ENCODE measurements around the gene RSPH6A.

The RSPH6A gene

DNA sequence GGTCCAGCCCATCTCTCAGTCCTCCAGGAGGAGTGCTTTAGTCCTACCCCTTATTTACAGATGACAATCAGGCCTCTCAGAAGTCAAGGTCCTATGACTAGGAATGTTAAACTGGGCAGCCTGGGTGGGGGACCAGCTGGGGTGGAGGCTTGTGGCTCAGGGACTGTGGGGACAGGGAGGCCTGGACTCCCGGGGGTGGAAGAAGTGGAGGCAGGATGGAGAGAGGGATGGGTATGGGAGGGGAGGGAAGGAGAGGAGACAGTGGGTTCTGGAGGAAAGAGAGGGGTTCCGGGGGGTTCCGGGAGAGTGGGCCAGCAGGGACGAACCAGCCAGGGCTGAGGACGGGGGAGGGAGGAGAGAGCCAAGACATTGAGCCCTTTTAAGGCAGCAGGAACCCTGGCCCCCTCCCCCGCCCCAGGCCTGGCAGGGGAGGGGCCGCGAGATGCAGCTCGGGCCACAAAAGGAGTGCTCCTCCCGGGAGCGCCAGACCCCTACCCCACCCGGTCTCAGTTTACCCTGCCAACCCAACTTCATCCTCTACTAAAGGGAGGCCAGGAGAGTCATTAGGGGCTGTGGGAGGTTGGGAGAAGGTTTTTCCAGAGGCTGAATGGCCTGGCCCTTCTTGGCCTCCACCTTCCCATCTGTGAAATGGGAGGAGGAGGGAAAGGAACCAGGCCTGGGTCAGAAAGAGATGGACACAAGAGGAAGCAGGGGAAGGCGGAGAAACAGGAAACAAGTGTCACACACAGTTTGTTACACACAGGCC is 34.5 kb downstream of the RSPH6A start:
- DNase-seq (ENCODE audit: low spot score), result no peak

DNA sequence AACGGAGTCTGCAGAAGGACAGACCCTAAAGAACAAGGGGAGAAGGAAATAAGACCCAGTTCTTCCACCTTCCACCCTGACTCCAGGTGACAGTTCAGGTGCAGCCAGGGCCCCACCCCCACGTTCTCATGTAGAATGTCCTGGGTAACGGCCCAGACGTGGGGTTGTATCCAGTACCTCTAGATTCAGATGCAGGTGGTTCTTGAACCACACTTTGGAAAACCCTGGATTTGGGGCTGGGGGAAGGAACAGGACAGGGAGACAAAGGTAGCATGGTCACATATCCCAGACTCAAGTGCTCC is 35.0 kb downstream of the RSPH6A start:
- no peak for DNase-seq (ENCODE audit: low spot score)

DNA sequence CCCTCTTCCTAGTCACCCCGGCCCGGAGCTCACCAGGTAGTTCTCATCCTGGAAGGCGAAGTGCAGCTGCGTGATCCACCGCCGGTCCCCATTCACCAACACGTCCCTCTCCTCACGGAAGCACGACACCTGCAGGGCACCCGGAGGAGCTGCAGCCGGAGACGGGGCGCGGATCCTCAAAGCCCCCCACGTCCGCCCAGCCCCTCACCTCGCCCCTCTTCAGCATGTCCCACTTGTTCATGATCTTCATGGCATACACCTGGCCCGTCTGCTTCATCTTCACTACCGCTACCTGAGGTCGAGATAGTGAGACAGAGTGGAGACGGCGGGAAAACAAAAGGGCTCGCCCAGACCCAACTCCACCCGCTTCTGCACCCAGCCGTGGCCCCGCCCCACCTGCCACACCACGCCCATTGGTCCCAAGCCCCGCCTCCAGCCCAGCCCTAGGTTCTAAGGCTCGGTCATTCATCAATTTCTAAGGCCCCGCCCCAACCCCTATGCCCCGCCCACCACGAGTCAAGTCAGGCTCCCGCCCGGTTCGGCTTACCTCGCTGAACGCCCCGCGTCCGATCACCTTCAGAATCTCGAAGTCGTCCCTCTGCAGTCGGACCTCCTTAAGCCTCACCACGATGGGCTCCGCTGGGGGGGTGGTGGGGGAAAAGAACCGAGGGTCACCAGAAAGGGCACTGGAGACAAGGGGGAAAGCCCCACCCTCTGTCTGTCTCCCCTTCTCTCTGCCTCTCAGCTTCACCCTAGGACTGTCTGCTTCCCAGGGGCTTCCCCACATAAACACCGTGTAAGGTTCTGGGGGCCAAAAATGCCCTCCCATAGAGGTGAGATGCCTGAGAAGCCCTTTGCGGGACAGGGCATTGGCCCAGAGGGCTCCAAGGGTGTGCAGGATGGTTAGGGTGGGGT is 35.6 kb downstream of the RSPH6A start:
- no peak for DNase-seq (ENCODE audit: low spot score)

DNA sequence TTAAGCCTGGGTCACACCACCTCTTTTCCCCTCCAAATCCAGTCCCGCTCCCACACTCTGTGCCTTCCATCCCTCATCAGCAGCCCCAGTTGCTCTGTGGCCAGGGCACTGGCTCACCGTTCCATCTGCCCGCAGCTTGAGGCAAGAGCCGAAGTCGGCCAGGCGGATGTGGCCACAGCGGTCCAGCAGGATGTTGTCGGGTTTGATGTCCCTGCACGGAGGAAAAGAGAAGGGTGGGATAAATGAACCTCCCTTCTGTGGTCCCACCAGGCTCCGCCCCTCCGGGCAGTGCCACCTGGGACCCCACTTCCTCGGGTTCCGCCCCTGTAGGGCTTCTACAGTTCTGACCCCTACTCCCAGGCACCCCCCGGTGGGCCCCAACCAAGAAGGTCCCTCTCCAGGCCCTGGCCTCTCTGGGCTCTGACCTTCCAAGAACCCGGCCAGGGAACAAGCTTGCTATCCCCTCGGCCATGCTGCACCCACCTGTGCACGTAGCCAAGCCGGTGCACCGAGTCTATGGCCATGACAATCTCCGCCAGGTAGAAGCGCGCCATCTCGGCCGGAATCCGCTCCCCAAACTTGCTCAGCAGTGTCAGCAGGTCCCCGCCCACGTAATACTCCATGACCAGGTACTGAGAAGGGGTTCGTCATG is 37.0 kb downstream of the RSPH6A start:
- DNase-seq (ENCODE audit: low spot score), result no peak

DNA sequence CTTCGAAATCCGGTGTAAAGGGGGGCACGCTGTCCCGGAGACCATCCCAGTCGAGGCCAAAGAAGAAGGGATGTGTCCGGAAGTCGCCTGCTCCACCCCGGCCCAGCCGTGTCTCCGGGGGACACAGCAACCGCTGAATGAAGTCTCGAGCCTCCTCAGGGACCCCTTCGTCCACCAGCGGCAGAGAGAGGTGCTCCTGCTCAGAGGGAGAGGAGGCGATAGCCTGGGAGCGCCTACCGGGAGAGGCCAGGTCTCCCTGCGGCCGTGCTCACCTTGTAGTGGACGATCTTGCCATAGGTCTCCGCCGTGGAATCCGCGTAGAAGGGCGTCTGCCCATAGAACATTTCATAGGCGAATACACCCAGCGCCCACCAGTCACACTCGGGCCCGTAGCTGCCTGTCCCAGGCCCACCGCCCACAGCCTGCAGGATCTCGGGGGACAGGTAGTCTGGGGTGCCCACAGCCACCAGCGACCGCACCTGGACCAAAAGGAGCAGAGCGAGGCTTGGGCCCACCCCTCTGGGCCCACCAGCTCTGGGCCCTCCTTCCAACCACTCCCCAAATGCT is 37.6 kb downstream of the RSPH6A start:
- DNase-seq (ENCODE audit: low spot score), result no peak

DNA sequence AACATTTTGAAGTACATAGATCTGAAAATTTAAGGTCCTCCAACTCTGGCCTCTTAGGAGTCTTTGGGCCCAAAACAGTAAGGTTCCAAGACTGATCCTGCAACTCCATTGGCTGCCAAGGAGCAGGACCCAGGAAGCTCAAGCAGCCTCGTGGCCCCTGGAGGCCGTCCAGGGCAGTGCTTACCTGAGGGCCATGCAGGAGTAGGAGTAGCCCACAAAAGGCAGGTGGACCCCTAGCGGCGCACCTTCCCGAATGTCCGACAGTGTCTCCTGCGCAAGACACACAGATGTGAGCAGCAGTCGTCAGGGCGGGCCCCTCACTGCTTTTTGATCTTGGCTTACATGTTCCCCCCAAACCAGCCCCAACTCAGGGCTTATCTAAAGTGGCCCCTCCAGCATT is 40.3 kb downstream of the RSPH6A start:
- DNase-seq (ENCODE audit: low spot score), result no peak

DNA sequence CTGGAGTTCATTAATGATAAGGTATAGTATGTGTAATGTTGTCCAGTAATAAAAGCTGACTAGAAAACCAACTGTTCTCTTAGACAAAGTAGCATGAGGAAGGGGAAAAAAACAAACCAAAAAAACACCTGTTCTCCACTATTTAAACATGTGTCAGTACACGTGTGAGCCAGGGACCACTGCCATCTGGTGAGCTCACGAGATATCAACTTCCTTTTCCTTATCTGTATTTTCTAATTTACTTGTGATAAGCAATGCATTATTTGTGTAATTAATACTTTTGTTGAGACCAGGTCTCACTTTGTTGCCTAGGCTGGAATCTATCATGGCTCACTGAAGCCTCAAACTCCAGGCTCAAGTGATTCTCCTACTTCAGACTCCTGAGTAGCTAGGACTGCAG is 41.7 kb downstream of the RSPH6A start:
- no peak for DNase-seq (ENCODE audit: low spot score)

DNA sequence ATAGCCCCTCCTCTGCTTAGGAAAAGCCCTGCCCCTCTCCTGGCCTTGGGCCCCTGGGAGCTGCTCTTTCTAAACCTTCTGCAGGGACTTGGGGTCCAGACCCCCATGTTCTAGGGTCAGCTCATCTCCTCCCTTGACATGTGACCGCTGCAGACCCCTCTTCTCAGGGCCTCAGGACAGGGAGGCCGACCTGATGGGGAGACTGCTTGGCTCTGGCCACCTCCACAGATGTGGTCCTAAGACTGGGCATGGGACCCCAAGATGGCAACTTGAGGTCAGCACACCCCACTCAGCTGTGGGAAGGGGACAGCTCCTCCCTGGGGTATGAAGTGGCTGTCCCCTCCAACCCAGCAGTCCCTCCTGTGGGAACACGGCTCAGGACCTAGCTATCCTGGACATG is 42.2 kb downstream of the RSPH6A start:
- DNase-seq (ENCODE audit: low spot score), result no peak

DNA sequence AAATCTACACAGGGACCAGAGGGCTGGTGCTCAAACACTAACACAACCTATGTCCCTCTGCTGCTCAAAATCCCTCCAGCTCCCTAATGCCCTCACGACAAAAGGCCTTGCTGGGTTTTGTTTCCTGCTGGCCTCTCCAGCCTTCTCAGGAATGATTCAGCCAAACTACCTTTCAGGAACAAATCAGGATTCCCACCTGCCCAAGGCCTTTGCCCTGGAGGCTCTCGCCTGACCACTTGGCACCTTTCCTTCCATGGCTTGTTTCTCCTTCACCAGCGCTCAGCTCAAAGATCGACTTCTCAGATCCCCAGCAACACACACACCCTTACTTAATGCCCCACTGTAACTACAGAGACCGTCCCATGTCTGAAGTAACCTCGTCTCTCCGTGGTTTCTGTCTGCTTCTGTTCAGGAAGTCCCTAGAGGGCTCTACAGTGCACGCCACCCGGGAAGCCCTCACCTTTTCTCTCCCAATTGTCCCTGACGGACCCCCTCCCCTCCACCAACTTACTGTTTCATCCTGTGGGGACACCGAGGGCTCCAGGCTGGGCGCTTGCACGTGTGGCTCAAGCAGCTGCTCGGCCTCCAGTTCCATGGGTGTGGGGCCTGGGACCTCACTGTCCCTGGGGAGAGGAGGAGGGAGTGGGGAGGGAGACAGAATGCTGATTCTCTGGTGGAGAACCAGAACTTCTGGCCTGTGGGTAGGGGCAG is 42.8 kb downstream of the RSPH6A start:
- no peak for DNase-seq (ENCODE audit: low spot score)

DNA sequence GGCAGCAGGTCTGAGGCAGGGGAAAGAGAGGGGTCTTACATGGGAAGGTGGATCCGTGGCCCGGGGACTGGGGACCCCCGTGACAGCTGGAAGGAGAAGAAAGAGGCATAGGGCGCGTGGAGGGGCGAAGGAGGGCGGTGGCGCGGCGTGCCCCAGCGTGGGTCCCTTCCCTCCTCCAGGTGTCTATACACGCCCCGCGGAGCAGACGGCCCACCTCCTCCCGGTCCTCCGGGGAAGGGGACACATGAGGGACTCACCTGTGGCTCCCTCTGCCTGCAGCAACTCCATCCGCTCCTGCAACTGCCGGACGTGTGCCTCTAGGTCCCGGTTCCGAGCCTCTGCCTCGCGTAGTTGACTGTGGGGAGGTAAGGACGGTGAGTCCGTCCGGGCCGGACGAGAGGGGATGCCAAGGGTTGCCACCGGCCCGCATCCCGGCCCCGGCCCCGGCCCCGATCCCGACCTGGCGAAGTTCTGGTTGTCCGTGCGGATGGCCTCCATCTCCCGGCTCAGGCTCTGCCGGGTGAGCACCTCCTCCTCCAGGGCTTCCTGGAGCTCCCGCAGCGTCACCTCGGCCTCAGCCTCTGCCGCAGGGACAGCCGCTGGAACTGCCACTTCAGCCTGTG is 43.7 kb downstream of the RSPH6A start:
- no peak for DNase-seq (ENCODE audit: low spot score)

DNA sequence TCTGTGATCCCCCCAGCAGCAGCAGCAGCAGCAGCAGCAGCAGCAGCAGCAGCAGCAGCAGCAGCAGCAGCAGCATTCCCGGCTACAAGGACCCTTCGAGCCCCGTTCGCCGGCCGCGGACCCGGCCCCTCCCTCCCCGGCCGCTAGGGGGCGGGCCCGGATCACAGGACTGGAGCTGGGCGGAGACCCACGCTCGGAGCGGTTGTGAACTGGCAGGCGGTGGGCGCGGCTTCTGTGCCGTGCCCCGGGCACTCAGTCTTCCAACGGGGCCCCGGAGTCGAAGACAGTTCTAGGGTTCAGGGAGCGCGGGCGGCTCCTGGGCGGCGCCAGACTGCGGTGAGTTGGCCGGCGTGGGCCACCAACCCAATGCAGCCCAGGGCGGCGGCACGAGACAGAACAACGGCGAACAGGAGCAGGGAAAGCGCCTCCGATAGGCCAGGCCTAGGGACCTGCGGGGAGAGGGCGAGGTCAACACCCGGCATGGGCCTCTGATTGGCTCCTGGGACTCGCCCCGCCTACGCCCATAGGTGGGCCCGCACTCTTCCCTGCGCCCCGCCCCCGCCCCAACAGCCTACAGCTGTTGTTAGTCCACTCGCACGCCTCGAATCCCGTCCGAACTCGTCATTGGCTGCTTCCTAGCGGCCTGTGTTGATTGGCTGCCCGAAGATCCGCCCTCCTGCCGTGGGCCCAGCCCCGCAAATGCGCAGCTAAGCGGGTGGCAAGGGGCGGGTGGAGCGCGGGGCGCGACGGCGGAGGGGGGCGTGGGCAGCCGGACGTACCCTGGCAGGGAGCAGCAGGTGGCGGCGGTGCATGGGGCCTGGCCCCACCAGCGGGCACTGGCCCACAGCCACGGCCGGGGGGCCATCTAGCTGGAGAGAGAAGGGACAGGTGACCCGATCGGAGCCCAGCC is 44.7 kb downstream of the RSPH6A start:
- DNase-seq (ENCODE audit: low spot score), result peak; percentile 89

DNA sequence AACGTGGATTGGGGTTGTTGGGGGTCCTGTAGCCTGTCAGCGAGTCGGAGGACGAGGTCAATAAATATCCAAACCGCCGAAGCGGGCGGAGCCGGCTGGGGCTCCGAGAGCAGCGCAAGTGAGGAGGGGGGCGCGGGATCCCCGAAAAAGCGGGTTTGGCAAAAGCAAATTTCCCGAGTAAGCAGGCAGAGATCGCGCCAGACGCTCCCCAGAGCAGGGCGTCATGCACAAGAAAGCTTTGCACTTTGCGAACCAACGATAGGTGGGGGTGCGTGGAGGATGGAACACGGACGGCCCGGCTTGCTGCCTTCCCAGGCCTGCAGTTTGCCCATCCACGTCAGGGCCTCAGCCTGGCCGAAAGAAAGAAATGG is 45.3 kb downstream of the RSPH6A start:
- DNase-seq (ENCODE audit: low spot score), result peak; percentile 68

DNA sequence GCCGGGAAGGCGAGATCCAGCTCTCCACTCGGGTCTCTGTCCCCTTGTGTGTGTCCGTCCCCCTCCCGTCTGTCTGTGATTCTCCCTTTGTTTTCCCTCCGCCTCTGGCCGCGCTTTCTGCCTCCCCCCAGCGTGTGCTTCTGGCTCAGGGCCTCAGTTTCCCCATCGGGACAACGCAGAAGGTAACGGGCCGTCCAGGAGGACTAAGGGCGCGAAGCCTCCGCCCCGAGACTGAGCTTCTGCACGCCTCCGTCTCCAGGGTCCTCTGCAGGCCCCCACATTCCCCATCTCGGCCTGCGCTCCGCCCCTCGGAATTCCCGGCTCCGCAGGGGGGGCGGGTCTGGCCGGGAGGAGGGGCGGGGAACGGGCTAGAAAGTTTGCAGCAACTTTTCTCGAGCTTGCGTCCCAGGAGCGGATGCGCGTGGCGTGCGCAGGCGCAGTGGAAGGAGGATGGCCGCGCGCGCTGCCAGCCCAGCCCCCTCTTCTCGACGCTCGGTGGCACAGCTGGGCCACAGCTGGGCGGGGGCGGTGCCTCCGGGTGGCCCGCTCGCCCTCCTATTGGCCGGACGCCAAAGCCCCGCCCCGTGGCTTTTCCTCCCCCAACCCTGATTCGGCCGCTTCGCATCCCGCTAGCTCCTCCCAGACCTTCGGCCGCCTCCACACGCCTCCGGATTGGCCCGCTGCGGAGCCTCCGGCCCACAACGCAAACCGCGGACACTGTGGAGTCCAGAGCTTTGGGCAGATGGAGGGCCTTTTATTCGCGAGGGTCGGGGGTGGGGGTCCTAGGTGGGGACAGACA is 45.9 kb downstream of the RSPH6A start, which contains the start of gene SIX5:
SIX5 (minus strand) TSS at position 269 of the 799 bp plus-strand sequence. CDS start 408 bp downstream, outside the sequence.
- DNase-seq (ENCODE audit: low spot score), result peak; percentile 95

DNA sequence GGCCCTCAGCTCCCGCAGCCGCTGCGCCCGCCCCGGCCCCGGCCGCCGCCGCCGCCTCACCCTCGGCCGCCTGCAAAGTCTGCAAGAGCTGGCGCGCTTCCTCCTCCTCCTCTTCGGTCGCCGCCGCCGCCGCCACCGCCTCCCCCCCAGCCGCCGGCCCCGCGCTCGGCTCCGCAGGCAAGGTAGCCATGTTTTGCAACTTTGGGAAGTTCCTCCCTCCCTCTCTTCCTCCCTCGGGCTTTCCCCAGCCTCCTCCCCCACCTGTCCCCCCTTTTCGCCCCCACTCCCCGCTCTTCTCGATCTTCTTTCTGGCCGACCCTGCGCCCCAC is 46.5 kb downstream of the RSPH6A start:
- no peak for DNase-seq (ENCODE audit: low spot score)

DNA sequence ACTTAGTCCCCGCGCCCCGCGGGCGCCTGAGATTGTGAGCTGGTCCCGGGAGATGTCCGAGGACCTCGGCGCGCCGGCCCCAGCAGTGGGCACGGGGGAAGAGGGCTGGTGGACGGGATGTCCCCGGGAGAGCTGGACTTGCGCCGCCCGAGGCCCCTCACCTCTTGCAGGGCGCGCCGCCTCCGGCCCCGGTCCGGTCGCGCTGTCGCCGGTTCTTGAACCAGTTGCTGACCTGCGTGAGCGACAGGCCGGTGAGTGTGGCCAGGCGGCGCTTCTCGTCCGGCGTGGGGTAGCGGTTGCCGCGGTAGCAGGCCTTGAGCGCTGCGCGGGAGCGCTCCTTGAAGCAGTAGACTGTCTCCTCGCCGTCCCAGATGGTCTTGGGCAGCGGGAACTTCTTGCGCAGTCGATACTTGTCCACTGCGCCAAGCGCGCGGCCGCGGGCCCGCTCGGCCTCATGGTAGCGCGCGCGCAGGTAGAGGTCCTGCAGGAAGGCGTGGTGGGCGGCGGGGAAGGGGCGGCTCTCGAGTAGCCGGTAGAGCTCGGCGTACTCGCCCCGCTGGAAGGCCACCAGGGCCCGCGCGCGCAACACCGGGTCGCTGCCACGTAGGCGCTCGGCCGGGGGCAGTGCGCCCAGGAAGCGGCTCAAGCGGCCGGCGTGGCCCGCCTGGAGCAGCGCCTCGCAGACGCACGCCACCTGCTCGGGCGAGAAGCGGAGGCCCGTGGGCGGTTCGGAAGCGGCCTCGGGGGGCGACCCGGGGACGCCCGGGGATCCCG is 47.0 kb downstream of the RSPH6A start:
- DNase-seq (ENCODE audit: low spot score), result no peak

DNA sequence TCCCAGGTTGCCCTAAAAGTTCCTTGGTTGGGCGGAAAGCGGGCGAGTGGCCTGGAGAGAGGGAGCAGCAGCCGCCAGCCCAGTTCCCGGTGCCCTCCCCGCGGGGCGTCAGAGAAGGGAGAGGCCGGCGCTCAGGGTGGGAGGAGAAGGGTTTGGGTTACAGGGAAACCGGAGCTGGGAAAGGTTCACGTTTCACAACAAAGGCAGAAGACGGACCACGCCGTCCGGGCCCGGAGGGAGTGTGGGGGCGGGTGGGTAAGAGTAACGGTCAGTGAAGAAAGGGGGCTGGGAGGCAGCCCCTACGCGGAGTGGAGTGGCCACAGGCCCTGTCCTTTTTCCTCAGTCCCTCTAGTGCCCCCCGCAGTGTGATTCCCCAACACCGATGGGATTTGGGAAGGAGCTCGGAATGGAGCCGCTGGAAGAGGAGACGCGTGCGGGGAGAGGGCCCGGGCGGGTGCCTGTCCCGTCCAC is 47.7 kb downstream of the RSPH6A start:
- no peak for DNase-seq (ENCODE audit: low spot score)

DNA sequence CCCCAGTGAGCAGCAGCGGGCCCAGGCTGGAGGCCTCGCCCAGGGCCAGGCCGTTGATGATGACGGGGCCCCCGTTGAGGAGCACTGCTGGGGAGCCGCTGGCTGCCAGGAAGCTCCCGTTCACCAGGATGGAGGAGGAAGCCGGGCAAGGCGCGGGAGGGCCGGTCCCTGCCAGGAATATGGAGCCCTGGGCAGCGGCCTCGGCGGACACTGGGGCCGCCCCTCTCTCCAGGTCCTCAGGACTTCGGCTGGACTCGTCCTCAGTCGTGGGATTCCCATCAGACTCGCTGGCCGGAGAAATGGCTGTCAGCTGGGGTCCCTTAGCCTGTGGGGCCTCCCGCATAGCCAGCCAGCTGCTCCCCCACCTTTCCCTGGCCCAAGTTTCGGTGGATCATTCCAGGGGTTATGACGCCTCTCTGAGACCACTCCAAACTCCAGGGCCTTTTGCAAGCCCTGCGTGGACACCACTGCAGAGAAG is 48.2 kb downstream of the RSPH6A start:
- no peak for DNase-seq (ENCODE audit: low spot score)

DNA sequence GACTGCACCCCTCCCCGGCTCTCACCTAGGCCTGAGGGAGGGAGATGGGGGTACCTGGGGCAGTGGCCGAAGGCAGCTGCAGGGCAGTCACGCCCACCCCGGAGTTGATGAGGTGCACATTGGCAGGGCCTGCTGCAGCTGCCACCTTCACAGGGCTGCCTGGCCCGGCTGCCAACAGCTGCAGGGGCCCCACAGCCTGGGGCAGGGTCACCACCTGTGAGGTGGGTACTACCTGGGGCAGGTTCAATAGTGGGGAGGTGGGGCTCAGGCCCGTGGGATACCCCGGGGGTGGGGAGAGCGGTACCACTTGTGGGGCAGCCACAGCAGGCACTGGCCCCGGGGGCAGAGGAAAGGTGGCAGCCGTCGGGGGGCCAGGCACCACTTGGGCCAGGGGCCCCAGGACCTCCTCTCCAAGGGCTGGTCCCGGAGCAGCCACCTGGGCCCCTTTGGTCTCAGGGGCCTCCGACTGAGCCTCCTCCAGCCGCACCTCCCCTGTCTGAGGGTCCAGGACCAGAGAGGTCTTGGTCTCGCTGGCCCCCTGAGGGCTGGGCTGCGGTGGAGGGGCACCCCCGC is 48.7 kb downstream of the RSPH6A start:
- DNase-seq (ENCODE audit: low spot score), result no peak

All from putamen (tissue), 1 donor.